Measurements from ENCODE around the gene GFPT2.

- TF ChIP-seq ZC3H4 (CRISPR knock-in tag; IDR thresholded peaks at IDR 0.05; ENCODE audit: borderline replicate concordance) (no peak), ARID2 (IDR thresholded peaks at IDR 0.05) (no peak), TAF1 (IDR thresholded peaks at IDR 0.05; ENCODE audit: control insufficient read depth, extremely low read depth, insufficient read depth, low read length, severe bottlenecking) (no peak), ZBTB33 (CRISPR knock-in tag; IDR thresholded peaks at IDR 0.05) (no peak), POLR2A (conservative IDR thresholded peaks at IDR 0.05) (no peak), GTF2F1 (IDR thresholded peaks at IDR 0.05; ENCODE audit: low read depth, low read length) (no peak), EZH2 (IDR thresholded peaks at IDR 0.05; ENCODE audit: borderline replicate concordance, low read depth, low read length) (no peak), MAX (CRISPR knock-in tag; IDR thresholded peaks at IDR 0.05) (no peak)
Observed at GRCh38 chr5:180291234-180291940, 61.7 kb downstream of the GFPT2 start.

Measured in K562 (cell line).